Activated CD4-positive, alpha-beta T cell treated with anti-CD3 and anti-CD28 coated beads, Interleukin-2, amount 50 U/mL, for 4 hours (primary cell): ENCODE measurements around the gene KCNMB2.

ENCODE experiments used
- DNase-seq, 2 experiments: peaks; one replicate each; pipeline ENCODE4 v3.0.0-alpha.2; 2020

Gene KCNMB2

GRCh38 chr3:178765472-178765871 is 229.2 kb downstream of the KCNMB2 start:
- DNase-seq, result no peak

- DNase-seq, result no peak
These were observed 231.3 kb downstream of the KCNMB2 start for GRCh38 chr3:178767581-178767980.

- DNase-seq, result no peak
These were observed 232.0 kb downstream of the KCNMB2 start for GRCh38 chr3:178768072-178768864.

- no peak for DNase-seq
These were observed 235.3 kb downstream of the KCNMB2 start for GRCh38 chr3:178771511-178771910.

GRCh38 chr3:178772746-178773145 is 236.5 kb downstream of the KCNMB2 start:
- no peak for DNase-seq

- DNase-seq, result no peak
These were observed 237.1 kb downstream of the KCNMB2 start for GRCh38 chr3:178773358-178773757.

- DNase-seq, result no peak
These were observed 241.6 kb downstream of the KCNMB2 start for GRCh38 chr3:178777718-178778411.

GRCh38 chr3:178778589-178778988 is 242.4 kb downstream of the KCNMB2 start:
- no peak for DNase-seq

- no peak for DNase-seq
These were observed 249.7 kb downstream of the KCNMB2 start for GRCh38 chr3:178785961-178786360.

- DNase-seq, result no peak
These were observed 251.7 kb downstream of the KCNMB2 start for GRCh38 chr3:178787960-178788359.

GRCh38 chr3:178794711-178795110 is 258.5 kb downstream of the KCNMB2 start:
- no peak for DNase-seq

- no peak for DNase-seq
These were observed 259.1 kb downstream of the KCNMB2 start for GRCh38 chr3:178795349-178795748.

GRCh38 chr3:178802259-178802658 is 266.0 kb downstream of the KCNMB2 start:
- DNase-seq, result no peak

GRCh38 chr3:178802993-178803693 is 266.9 kb downstream of the KCNMB2 start:
- DNase-seq, result no peak

GRCh38 chr3:178804606-178805005 is 268.4 kb downstream of the KCNMB2 start:
- DNase-seq, result no peak

GRCh38 chr3:178805741-178806140 is 269.5 kb downstream of the KCNMB2 start:
- no peak for DNase-seq

GRCh38 chr3:178806651-178807050 is 270.4 kb downstream of the KCNMB2 start:
- DNase-seq, result no peak

GRCh38 chr3:178807694-178808093 is 271.5 kb downstream of the KCNMB2 start:
- no peak for DNase-seq

GRCh38 chr3:178808748-178809147 is 272.5 kb downstream of the KCNMB2 start:
- no peak for DNase-seq

GRCh38 chr3:178810181-178810580 is 273.9 kb downstream of the KCNMB2 start:
- DNase-seq, result no peak

- no peak for DNase-seq
These were observed 286.5 kb downstream of the KCNMB2 start for GRCh38 chr3:178822722-178823121.

GRCh38 chr3:178823150-178823549 is 286.9 kb downstream of the KCNMB2 start:
- no peak for DNase-seq

- DNase-seq, result no peak
These were observed 287.5 kb downstream of the KCNMB2 start for GRCh38 chr3:178823591-178824246.
